WTC11 (cell line): ENCODE data around the gene ZC3H12A.

Experiments used
- NR2C2 ChIP-seq: sonication (generic); formaldehyde crosslinking; IDR thresholded peaks from 2 replicates; pipeline ENCODE4 v1.8.0; 2022; ENCODE audit warnings: mild to moderate bottlenecking, missing genetic modification reagents
- TF ChIP-seq, protein P1 (sequence below): fragments of 200-600 bp; IDR thresholded peaks from 2 replicates; pipeline ENCODE4 v1.8.0; 2022; ENCODE audit warnings: antibody characterized with exemption
- TF ChIP-seq, protein P2 (sequence below): sonication (generic); formaldehyde crosslinking; IDR thresholded peaks from 2 replicates; pipeline ENCODE4 v1.8.0; 2022; ENCODE audit warnings: mild to moderate bottlenecking, missing genetic modification reagents
- TF ChIP-seq, protein P3 (sequence below): sonication (generic); formaldehyde crosslinking; IDR thresholded peaks from 2 replicates; pipeline ENCODE4 v1.8.1; 2022; ENCODE audit warnings: mild to moderate bottlenecking, moderate library complexity, missing genetic modification reagents

DNA sequence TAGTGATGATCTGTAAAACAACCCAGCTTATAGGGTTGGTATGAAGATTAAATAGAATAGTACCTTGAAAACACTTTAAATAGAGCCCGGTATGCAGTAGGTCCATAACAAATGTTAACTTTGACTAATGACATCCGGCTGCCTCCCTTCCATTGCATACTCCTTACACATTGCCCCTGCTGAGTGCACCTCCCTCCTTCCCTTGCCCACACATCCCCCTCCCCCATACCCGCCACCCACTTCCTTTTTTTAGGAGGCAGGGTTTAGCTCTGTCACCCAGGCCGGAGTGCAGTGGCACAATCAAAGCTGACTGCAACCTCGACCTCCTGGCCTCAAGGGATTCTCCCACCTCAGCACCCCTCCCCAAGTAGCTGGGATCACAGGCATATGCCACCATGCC lies 24.4 kb upstream of the ZC3H12A start:
- TF ChIP-seq NR2C2 (CRISPR knock-in tag): no peak
- TF ChIP-seq, protein P1, sequence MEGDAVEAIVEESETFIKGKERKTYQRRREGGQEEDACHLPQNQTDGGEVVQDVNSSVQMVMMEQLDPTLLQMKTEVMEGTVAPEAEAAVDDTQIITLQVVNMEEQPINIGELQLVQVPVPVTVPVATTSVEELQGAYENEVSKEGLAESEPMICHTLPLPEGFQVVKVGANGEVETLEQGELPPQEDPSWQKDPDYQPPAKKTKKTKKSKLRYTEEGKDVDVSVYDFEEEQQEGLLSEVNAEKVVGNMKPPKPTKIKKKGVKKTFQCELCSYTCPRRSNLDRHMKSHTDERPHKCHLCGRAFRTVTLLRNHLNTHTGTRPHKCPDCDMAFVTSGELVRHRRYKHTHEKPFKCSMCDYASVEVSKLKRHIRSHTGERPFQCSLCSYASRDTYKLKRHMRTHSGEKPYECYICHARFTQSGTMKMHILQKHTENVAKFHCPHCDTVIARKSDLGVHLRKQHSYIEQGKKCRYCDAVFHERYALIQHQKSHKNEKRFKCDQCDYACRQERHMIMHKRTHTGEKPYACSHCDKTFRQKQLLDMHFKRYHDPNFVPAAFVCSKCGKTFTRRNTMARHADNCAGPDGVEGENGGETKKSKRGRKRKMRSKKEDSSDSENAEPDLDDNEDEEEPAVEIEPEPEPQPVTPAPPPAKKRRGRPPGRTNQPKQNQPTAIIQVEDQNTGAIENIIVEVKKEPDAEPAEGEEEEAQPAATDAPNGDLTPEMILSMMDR: no peak
- TF ChIP-seq, protein P2, sequence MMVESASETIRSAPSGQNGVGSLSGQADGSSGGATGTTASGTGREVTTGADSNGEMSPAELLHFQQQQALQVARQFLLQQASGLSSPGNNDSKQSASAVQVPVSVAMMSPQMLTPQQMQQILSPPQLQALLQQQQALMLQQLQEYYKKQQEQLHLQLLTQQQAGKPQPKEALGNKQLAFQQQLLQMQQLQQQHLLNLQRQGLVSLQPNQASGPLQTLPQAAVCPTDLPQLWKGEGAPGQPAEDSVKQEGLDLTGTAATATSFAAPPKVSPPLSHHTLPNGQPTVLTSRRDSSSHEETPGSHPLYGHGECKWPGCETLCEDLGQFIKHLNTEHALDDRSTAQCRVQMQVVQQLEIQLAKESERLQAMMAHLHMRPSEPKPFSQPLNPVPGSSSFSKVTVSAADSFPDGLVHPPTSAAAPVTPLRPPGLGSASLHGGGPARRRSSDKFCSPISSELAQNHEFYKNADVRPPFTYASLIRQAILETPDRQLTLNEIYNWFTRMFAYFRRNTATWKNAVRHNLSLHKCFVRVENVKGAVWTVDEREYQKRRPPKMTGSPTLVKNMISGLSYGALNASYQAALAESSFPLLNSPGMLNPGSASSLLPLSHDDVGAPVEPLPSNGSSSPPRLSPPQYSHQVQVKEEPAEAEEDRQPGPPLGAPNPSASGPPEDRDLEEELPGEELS (CRISPR knock-in tag): no peak
- TF ChIP-seq, protein P3, sequence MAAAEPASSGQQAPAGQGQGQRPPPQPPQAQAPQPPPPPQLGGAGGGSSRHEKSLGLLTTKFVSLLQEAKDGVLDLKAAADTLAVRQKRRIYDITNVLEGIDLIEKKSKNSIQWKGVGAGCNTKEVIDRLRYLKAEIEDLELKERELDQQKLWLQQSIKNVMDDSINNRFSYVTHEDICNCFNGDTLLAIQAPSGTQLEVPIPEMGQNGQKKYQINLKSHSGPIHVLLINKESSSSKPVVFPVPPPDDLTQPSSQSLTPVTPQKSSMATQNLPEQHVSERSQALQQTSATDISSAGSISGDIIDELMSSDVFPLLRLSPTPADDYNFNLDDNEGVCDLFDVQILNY: no peak
